ENCODE data around the gene KIF24. TPM values are rescaled to one million over a fixed set of nuclear protein-coding genes. Genes with fewer than 3 reads are reported as not detected.

The KIF24 gene
- total and polyA plus RNA-seq, 2 of the 8 experiments (the other 6 are each of a cell fraction or from before 2014, with no cell fraction given), result 2.7 to 3.9 TPM

DNA sequence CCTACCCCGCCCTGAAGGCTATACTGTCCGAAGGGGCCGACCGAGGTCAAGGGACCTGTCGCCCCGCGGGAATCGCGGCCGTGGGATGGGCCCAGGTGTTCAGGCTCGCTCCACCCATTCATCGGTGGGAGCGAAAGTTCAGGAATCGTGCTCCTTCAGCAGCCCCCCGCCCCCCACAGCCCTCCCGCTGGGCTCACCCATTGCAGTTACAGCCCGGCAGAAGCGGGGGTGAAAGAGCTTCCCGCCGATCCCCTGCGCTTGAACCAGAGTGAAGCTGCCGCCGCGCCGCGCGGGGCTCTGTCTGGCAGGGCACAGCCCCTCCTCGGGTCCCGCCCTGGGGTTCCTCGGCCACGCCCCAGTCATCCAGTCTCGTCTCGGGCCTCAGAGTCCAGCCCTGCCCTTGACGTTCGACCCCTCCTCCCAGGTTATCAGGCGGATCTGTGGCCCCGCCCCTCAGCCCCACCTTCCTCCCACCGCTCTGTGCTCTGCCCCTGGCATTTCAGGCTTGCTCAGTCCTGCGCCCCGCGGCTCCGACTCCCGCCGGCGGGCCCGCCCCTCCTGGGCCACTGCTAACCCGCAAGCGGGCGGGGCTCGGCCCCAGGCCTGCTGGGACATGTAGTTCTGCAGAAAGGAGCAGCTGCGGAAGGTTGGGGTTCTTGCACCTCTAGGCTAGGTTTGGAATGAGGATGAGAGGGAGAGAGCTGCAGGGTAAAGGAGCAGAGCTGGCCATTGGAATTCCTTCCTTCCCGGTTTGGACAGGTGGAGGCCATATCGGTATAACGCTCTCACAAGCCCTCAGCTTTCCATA is 47.7 kb upstream of the KIF24 start, which contains the start of gene MYORG:
Gene MYORG, minus strand, starts transcription at position 303 of the 808 bp plus-strand sequence. CDS start 3,955 bp downstream, outside the sequence.
- peak; percentile 92 for FAIRE-seq
- TF ChIP-seq RNF2 (IDR thresholded peaks at IDR 0.05; ENCODE audit: borderline replicate concordance, low read depth, low read length, missing control alignments, poor library complexity, severe bottlenecking) (no peak), SIX5 (IDR thresholded peaks at IDR 0.05; ENCODE audit: low read depth, low read length) (peak; percentile 79), NRF1 (IDR thresholded peaks at IDR 0.05; ENCODE audit: low read depth, low read length) (no peak), HDAC2 (IDR thresholded peaks at IDR 0.05; ENCODE audit: borderline replicate concordance in 1 of 2, low read depth in 2 of 2, low read length in 2 of 2) (no peak), CHD2 (IDR thresholded peaks at IDR 0.05; ENCODE audit: low read length) (no peak; the same call in 1 of the 2 replicates), CBX8 (IDR thresholded peaks at IDR 0.05; ENCODE audit: borderline replicate concordance, low read depth, low read length) (no peak), TAF1 (IDR thresholded peaks at IDR 0.05; ENCODE audit: low read depth, low read length) (peak; percentile 53; the same call in 1 of the 2 replicates), CHD1 (IDR thresholded peaks at IDR 0.05; ENCODE audit: low read depth, low read length) (no peak), ZNF274 (IDR thresholded peaks at IDR 0.05; ENCODE audit: borderline replicate concordance, extremely low read depth, low read length) (no peak)
- TF ChIP-seq, protein P1, sequence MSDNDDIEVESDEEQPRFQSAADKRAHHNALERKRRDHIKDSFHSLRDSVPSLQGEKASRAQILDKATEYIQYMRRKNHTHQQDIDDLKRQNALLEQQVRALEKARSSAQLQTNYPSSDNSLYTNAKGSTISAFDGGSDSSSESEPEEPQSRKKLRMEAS (IDR thresholded peaks at IDR 0.05), result 0 out of 2 replicates have a peak, but pooled peaks have one; percentile 5

More for the DNA sequence above, 47.7 kb upstream of the KIF24 start, which contains the start of gene MYORG:
- Histone ChIP-seq H4K91ac (replicated peaks; ENCODE audit: insufficient read length, low read length) (peak within 1 kb of the TSS; percentile 9), H2BK15ac (ENCODE audit: low read length) (peak within 1 kb of the TSS; percentile 88; the same call in 1 of the 2 replicates), H2BK5ac (ENCODE audit: low read depth, low read length) (0 out of 2 replicates have a peak within 1 kb of the TSS, but pooled peaks have one; percentile 31), H3K23ac (ENCODE audit: insufficient read length) (no peak within 1 kb of the TSS), H3K79me1 (ENCODE audit: low read depth, low read length) (no peaks in the 10 kb centered on the region; the same call in 1 of the 2 replicates), H2AK5ac (ENCODE audit: low read depth, low read length) (peak within 1 kb of the TSS; percentile 72; the same call in 1 of the 2 replicates), H3K14ac (ENCODE audit: insufficient read length) (no peak within 1 kb of the TSS), H2AFZ (ENCODE audit: low read length) (peak within 1 kb of the TSS; percentile 97), H3K27ac (ENCODE audit: low read depth, low read length) (no peak within 1 kb of the TSS), H2BK12ac (ENCODE audit: low read depth, low read length) (peak within 1 kb of the TSS; percentile 85; the same call in 1 of the 2 replicates), H3K79me2 (ENCODE audit: control insufficient read depth in 1 of 2, insufficient read depth in 2 of 2, low read length in 2 of 2) (no peaks in the 10 kb centered on the region), H3K36me3 (ENCODE audit: control insufficient read depth in 2 of 4, insufficient read depth in 4 of 4, low read length in 3 of 4) (no peaks in the 10 kb centered on the region), H3K9ac (replicated peaks in 1 of 4; ENCODE audit: extremely low read depth in 1 of 4, low read depth in 3 of 4, low read length in 3 of 4) (peak within 1 kb of the TSS in 2 of 4 experiments; percentile 13 to 47; a peak in 2 of 7 replicates), H3K9me3 (ENCODE audit: insufficient read depth in 2 of 2, low read depth in 1 of 2, low read length in 1 of 2) (no peaks in the 10 kb centered on the region; a peak in 1 of 4 replicates), H3K56ac (replicated peaks; ENCODE audit: insufficient read length, low read depth, low read length) (peak within 1 kb of the TSS; percentile 23), H3K4ac (replicated peaks; ENCODE audit: insufficient read length, low read depth, low read length) (no peak within 1 kb of the TSS), H2BK120ac (replicated peaks; ENCODE audit: low read depth, low read length) (no peak within 1 kb of the TSS), H3K4me1 (replicated peaks in 1 of 4; ENCODE audit: control insufficient read depth in 3 of 4, insufficient read depth in 4 of 4, low read length in 3 of 4) (peaks cover 6 to 15% (median 7%) of the 10 kb centered on the region in 4 experiments), H3K4me2 (ENCODE audit: insufficient read depth in 1 of 2, low read depth in 2 of 2, low read length in 2 of 2) (peak within 1 kb of the TSS; percentile 82 to 92), H3K4me3 (ENCODE audit: extremely low read depth in 1 of 4, insufficient read depth in 2 of 4, low read depth in 3 of 4, low read length in 4 of 4) (peak within 1 kb of the TSS; percentile 61 to 75 (median 68)), H3K23me2 (ENCODE audit: low read depth, low read length) (peaks cover 33% of the 10 kb centered on the region), H3K18ac (ENCODE audit: extremely low read depth, low read length) (peak within 1 kb of the TSS; percentile 24), H4K20me1 (replicated peaks in 1 of 2; ENCODE audit: control insufficient read depth in 1 of 2, insufficient read depth in 2 of 2, low read length in 2 of 2) (peaks cover 0 to 2% of the 10 kb centered on the region in 2 experiments), H2BK20ac (ENCODE audit: low read length) (0 out of 2 replicates have a peak within 1 kb of the TSS, but pooled peaks have one; percentile 15), H4K5ac (ENCODE audit: insufficient read length, low read depth, low read length) (no peak within 1 kb of the TSS), H3K27me3 (replicated peaks in 1 of 4; ENCODE audit: control insufficient read depth in 3 of 4, extremely low read depth in 1 of 4, insufficient read depth in 3 of 4, low read length in 3 of 4) (peaks cover 3 to 26% (median 22%) of the 10 kb centered on the region in 4 experiments), H4K8ac (ENCODE audit: extremely low read depth, insufficient read depth, low read length) (no peak within 1 kb of the TSS; the same call in 1 of the 2 replicates)
- ChIA-PET CTCF (ENCODE audit: partially characterized antibody) (interaction anchor here (0.6 to 19.4 kb wide), 11 partner anchors 10 to 657 kb away, joined by 3 to 350 read pairs (median 3); no protein-coding TSS in a partner anchor), POLR2A (ENCODE audit: partially characterized antibody) (interaction anchor here (0.6 to 1.3 kb wide), 10 partner anchors 11 to 197 kb away, joined by 3 to 4 read pairs (median 4); partner anchors contain the start of gene UBAP1)
- DNase-seq (ENCODE audit: low read depth in 1 of 2, low spot score in 2 of 2), result peak; percentile 98
- 0% methylated on average over 30 of the region's 54 CpGs; no CpG with 5 or more reads in 1 of the 2 experiments for WGBS, 2 experiments (ENCODE audit: extremely low coverage in 1 of 2, insufficient coverage in 1 of 2, insufficient read length in 1 of 2, insufficient replicate concordance in 2 of 2, low coverage in 1 of 2, low lambda C conversion rate in 2 of 2, missing lambda C conversion rate in 1 of 2)

Measured in H1 (cell line).